Esophagus muscularis mucosa (tissue), 4 donors: ENCODE results near the gene LRMDA. TPM values are rescaled to one million over a fixed set of nuclear protein-coding genes. Genes with fewer than 3 reads are reported as not detected.

Experiments
- DNase-seq: peaks from one replicate; pipeline ENCODE4 v3.0.0-alpha.2; 2017; ENCODE audit errors: extremely low spot score
- H3K27ac ChIP-seq, 4 donors: fragments of 200-600 bp; sonication (generic); replicated peaks in 1 of 4; 1 replicate in 3 of 4; 2 replicates in 1 of 4; pipeline ENCODE4 v1.5.1; 2016 to 2019; ENCODE audit warnings: mild to moderate bottlenecking in 1 of 4
- H3K27me3 ChIP-seq, 4 donors: fragments of 200-600 bp; sonication (generic); one replicate each; pipeline versions ENCODE4 v1.5.1 to v1.6.0; 2016 to 2019
- H3K36me3 ChIP-seq, 4 donors: fragments of 200-600 bp; sonication (generic); one replicate each; pipeline ENCODE4 v1.5.1; 2016 to 2019
- H3K4me1 ChIP-seq, 4 donors: fragments of 200-600 bp; sonication (generic); one replicate each; pipeline ENCODE4 v1.5.1; 2016 to 2019
- H3K4me3 ChIP-seq, 4 donors: fragments of 200-600 bp; sonication (generic); 1 replicate in 2 of 4; 2 replicates in 2 of 4; pipeline ENCODE4 v1.5.1; 2016 to 2019; ENCODE audit warnings: mild to moderate bottlenecking in 4 of 4, moderate library complexity in 1 of 4
- H3K9me3 ChIP-seq, 4 donors: fragments of 200-600 bp; sonication (generic); 1 replicate in 3 of 4; 2 replicates in 1 of 4; pipeline ENCODE4 v1.5.1; 2016 to 2019
- CTCF ChIP-seq, 3 experiments: fragments of 200-600 bp in 2 of 3; fragments of 450-650 bp in 1 of 3; sonication (generic) in 2 of 3; IDR thresholded peaks; one replicate each; pipeline ENCODE4 v1.5.1; 2017 to 2019; ENCODE audit warnings: antibody characterized with exemption in 3 of 3, mild to moderate bottlenecking in 2 of 3, moderate library complexity in 1 of 3
- EP300 ChIP-seq: sonication (generic); formaldehyde crosslinking; IDR thresholded peaks from one replicate; pipeline ENCODE4 v1.6.1; 2017; ENCODE audit warnings: antibody characterized with exemption
- POLR2A ChIP-seq: fragments of 450-650 bp; IDR thresholded peaks from one replicate; pipeline ENCODE4 v1.6.1; 2017; ENCODE audit warnings: antibody characterized with exemption, moderate library complexity, mild to moderate bottlenecking, low read depth
- POLR2AphosphoS5 ChIP-seq, 2 donors: sonication (generic); formaldehyde crosslinking; IDR thresholded peaks; one replicate each; pipeline ENCODE4 v1.6.1; 2017; ENCODE audit warnings: antibody characterized with exemption in 2 of 2
- WGBS: methylation state at CpG from one replicate; pipeline ENCODE4 v1.1.5; 2018; 5-methylcytosine and 5-hydroxymethylcytosine counted together
- intact Hi-C: fragments of 100-400 bp; cut with DNase I; formaldehyde crosslinking; loops from one replicate; pipeline ENCODE4 v1.15.1; 2023
- total RNA-seq, 4 donors: library from RNA; depleted of rRNA; stranded (reverse); fragments of >200 nt; gene quantifications; one replicate each; pipeline versions ENCODE4 v1.1.0 to v1.2.1, GENCODE V29; 2016

The LRMDA gene
- total RNA-seq, 4 donors from 2014 or later: 14.3 to 34.9 (median 26.5) TPM

GRCh38 chr10:76302481-76302880 lies 871.1 kb downstream of the LRMDA start:
- H3K4me3 ChIP-seq: no peak overlapping the region
- no peaks in the 10 kb centered on the region for H3K27me3 ChIP-seq
- no peak for DNase-seq
- TF ChIP-seq POLR2A (no peak), EP300 (no peak), CTCF (IDR thresholded peaks at IDR 0.05) (no peak), POLR2AphosphoS5 (IDR thresholded peaks at IDR 0.05) (no peak)
- WGBS: 94% methylated on average over 1 of the region's 1 CpG
- H3K9me3 ChIP-seq: no peaks in the 10 kb centered on the region
- H3K4me1 ChIP-seq: peaks cover 15 to 23% (median 19%) of the 10 kb centered on the region in 4 donors
- no peak overlapping the region for H3K27ac ChIP-seq
- intact Hi-C loops: loop anchor here (5.0 to 10.0 kb wide), 2 partner anchors 242 to 900 kb away; partner anchors contain the start of gene ZNF503
- H3K36me3 ChIP-seq: no peaks in the 10 kb centered on the region

GRCh38 chr10:76302961-76303630 lies 871.7 kb downstream of the LRMDA start:
- 68% methylated on average over 8 of the region's 8 CpGs for WGBS
- peak; percentile 87 for DNase-seq
- TF ChIP-seq POLR2AphosphoS5 (IDR thresholded peaks at IDR 0.05) (no peak), CTCF (IDR thresholded peaks at IDR 0.05) (no peak), POLR2A (no peak), EP300 (no peak)
- H3K4me1 ChIP-seq: peaks cover 15 to 23% (median 19%) of the 10 kb centered on the region in 4 donors
- H3K27me3 ChIP-seq: no peaks in the 10 kb centered on the region
- H3K27ac ChIP-seq: peak overlapping the region in 1 of 4 donors; percentile 3
- intact Hi-C loops: loop anchor here (5.0 to 10.0 kb wide), 2 partner anchors 242 to 901 kb away; partner anchors contain the start of gene ZNF503
- no peak overlapping the region for H3K4me3 ChIP-seq
- no peaks in the 10 kb centered on the region for H3K36me3 ChIP-seq
- H3K9me3 ChIP-seq: no peaks in the 10 kb centered on the region

- TF ChIP-seq CTCF (IDR thresholded peaks at IDR 0.05) (peak; percentile 54 to 70 (median 67)), EP300 (no peak), POLR2AphosphoS5 (IDR thresholded peaks at IDR 0.05) (no peak), POLR2A (no peak)
- intact Hi-C loops: loop anchor here (5.0 to 10.0 kb wide), 2 partner anchors 241 to 901 kb away; partner anchors contain the start of gene ZNF503
- DNase-seq: peak; percentile 92
- no peaks in the 10 kb centered on the region for H3K27me3 ChIP-seq
- peak overlapping the region in 1 of 4 donors; percentile 3 for H3K27ac ChIP-seq
- H3K9me3 ChIP-seq: no peaks in the 10 kb centered on the region
- peaks cover 15 to 23% (median 19%) of the 10 kb centered on the region in 4 donors for H3K4me1 ChIP-seq
- no peak overlapping the region for H3K4me3 ChIP-seq
- no peaks in the 10 kb centered on the region for H3K36me3 ChIP-seq
- WGBS: 44% methylated on average over 8 of the region's 8 CpGs
Measured at GRCh38 chr10:76303682-76304316, 872.4 kb downstream of the LRMDA start.

GRCh38 chr10:76305930-76306615 lies 874.6 kb downstream of the LRMDA start:
- H3K4me3 ChIP-seq: no peak overlapping the region
- no peaks in the 10 kb centered on the region for H3K9me3 ChIP-seq
- intact Hi-C loops: loop anchor here (10.0 kb wide), 1 partner anchor 239 kb away; no protein-coding TSS in a partner anchor
- DNase-seq: no peak
- peaks cover 24 to 44% (median 31%) of the 10 kb centered on the region in 4 donors for H3K4me1 ChIP-seq
- no peak for TF ChIP-seq POLR2AphosphoS5 (IDR thresholded peaks at IDR 0.05)
- no peak for TF ChIP-seq POLR2A
- no peak for TF ChIP-seq CTCF (IDR thresholded peaks at IDR 0.05)
- TF ChIP-seq EP300: no peak
- no peak overlapping the region for H3K27ac ChIP-seq
- H3K36me3 ChIP-seq: no peaks in the 10 kb centered on the region
- no peaks in the 10 kb centered on the region for H3K27me3 ChIP-seq
- 91% methylated on average over 1 of the region's 1 CpG for WGBS
